ENCODE data around the gene CDA. TPM values are rescaled to one million over a fixed set of nuclear protein-coding genes. Genes with fewer than 3 reads are reported as not detected.
A peak's percentile ranks its signal among the peaks of the same experiment; 100 is the strongest.

CDA gene
- total and polyA plus RNA-seq, 7 donors: 1.0 to 2.5 (median 1.7) TPM

GRCh38 chr1:20660847-20661206 is 71.9 kb downstream of the CDA start:
- 1% methylated on average over 17 to 20 of the region's 20 CpGs for WGBS, 3 donors
- Histone ChIP-seq H3K4me3 (peak overlapping the region; percentile 92), H3K27me3 (ENCODE audit: insufficient read depth in 3 of 3, low read length in 2 of 3) (no peaks in the 10 kb centered on the region), H3K27ac (peak overlapping the region; percentile 93), H3K36me3 (ENCODE audit: insufficient read depth in 1 of 2, low read depth in 1 of 2) (peaks cover 0 to 37% of the 10 kb centered on the region in 2 donors), H3K9me3 (no peaks in the 10 kb centered on the region), H3K4me1 (peaks cover 30% of the 10 kb centered on the region)
- DNase-seq (peak in 1 of 2 donors; percentile 52), ATAC-seq (no peak)
- TF ChIP-seq, protein P1, sequence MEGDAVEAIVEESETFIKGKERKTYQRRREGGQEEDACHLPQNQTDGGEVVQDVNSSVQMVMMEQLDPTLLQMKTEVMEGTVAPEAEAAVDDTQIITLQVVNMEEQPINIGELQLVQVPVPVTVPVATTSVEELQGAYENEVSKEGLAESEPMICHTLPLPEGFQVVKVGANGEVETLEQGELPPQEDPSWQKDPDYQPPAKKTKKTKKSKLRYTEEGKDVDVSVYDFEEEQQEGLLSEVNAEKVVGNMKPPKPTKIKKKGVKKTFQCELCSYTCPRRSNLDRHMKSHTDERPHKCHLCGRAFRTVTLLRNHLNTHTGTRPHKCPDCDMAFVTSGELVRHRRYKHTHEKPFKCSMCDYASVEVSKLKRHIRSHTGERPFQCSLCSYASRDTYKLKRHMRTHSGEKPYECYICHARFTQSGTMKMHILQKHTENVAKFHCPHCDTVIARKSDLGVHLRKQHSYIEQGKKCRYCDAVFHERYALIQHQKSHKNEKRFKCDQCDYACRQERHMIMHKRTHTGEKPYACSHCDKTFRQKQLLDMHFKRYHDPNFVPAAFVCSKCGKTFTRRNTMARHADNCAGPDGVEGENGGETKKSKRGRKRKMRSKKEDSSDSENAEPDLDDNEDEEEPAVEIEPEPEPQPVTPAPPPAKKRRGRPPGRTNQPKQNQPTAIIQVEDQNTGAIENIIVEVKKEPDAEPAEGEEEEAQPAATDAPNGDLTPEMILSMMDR (IDR thresholded peaks at IDR 0.05): no peak
- intact Hi-C loops (cut with DNase I): no loop called here

DNA sequence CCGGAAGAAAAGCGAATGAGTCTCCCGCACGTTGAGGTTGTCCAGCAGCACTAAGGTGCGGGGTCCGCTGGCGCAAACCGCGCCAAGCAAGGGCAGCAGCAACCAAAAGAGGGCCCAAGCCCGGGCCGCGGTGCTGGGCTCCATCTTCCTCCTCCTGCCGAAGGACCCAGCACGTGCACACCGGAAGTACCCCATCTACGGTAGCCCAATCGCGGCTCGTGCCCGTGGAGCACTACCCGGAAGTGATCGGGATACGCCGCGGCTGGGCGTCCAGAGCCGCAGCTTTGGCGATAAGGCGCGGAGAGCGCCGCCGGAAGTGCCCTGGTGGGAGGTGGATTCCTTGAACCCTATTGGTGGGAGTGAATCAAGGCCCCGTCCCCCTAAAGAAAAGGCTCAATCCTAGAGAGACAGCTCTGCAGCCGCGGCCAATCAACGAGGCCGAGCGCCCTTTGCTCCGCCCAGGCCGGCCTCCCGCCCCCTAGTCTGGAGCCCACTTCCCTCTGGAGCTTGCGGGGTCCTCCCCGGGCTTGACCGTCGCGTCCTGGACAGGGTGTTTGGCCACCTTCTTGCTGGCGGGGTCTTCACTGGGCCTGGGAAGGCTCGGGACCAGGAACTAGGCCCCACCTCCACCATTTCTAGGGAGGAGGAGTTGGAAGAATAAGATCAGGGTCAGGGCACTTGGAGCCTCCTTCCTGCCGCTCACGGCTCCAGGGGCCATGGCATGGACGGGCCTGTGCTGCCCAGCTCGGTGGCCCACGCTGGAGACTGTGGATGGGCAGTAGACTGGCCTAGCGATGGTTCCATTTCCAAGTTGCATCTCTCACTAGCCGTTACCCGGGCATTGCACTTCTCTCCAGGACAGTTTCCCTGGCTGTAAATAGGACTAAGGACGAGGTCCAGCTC is 72.6 kb downstream of the CDA start, which contains the start of gene DDOST:
TSS of gene DDOST (minus strand) at position 163 of the 903 bp plus-strand sequence. CDS start at position 144, 19 bp downstream.
- TF ChIP-seq, protein P1 (IDR thresholded peaks at IDR 0.05): peak; percentile 44
- ATAC-seq: peak; percentile 96 to 98 (median 97)
- H3K9me3 ChIP-seq: no peaks in the 10 kb centered on the region
- intact Hi-C loops (cut with DNase I): no loop called here
- no peaks in the 10 kb centered on the region for H3K27me3 ChIP-seq (ENCODE audit: insufficient read depth in 3 of 3, low read length in 2 of 3)
- H3K27ac ChIP-seq: peak within 1 kb of the TSS; percentile 93
- peak within 1 kb of the TSS; percentile 92 for H3K4me3 ChIP-seq
- 1% methylated on average over 50 to 58 of the region's 58 CpGs for WGBS, 3 donors
- peaks cover 30% of the 10 kb centered on the region for H3K4me1 ChIP-seq
- peaks cover 0 to 30% of the 10 kb centered on the region in 2 donors for H3K36me3 ChIP-seq (ENCODE audit: insufficient read depth in 1 of 2, low read depth in 1 of 2)
- DNase-seq: peak; percentile 95 to 98

DNA sequence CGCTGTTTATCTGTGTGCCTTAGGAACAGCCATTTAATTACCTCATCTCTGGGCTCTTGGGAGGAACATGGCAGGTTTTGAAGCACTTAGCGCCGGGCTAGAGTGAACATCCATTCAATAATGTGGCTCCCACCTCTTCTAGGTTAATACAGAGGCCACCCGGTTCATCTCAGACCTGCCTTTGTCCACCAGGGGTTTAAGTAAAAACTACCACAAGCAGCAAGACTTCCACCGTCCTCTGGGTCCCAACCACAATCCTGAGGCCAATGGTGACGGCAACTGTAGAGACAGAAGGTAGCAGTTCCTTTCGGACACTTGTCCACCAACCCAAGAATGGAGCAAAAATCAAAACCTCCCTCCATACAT is 73.2 kb downstream of the CDA start:
- peak overlapping the region; percentile 93 for H3K27ac ChIP-seq
- H3K36me3 ChIP-seq (ENCODE audit: insufficient read depth in 1 of 2, low read depth in 1 of 2): peaks cover 0 to 24% of the 10 kb centered on the region in 2 donors
- WGBS, 3 donors: 50 to 61% (median 53%) methylated on average over 7 of the region's 7 CpGs
- peaks cover 26% of the 10 kb centered on the region for H3K4me1 ChIP-seq
- TF ChIP-seq, protein P1 (IDR thresholded peaks at IDR 0.05): no peak
- peak overlapping the region; percentile 92 for H3K4me3 ChIP-seq
- ATAC-seq (no peak), DNase-seq (no peak)
- intact Hi-C loops (cut with DNase I): no loop called here
- H3K27me3 ChIP-seq (ENCODE audit: insufficient read depth in 3 of 3, low read length in 2 of 3): no peaks in the 10 kb centered on the region
- no peaks in the 10 kb centered on the region for H3K9me3 ChIP-seq

GRCh38 chr1:20663365-20663764 is 74.5 kb downstream of the CDA start:
- DNase-seq (no peak), ATAC-seq (no peak)
- Histone ChIP-seq H3K27ac (no peak overlapping the region), H3K27me3 (ENCODE audit: insufficient read depth in 3 of 3, low read length in 2 of 3) (no peaks in the 10 kb centered on the region), H3K36me3 (ENCODE audit: insufficient read depth in 1 of 2, low read depth in 1 of 2) (peaks cover 0 to 11% of the 10 kb centered on the region in 2 donors), H3K4me3 (no peak overlapping the region), H3K9me3 (no peaks in the 10 kb centered on the region), H3K4me1 (peaks cover 26% of the 10 kb centered on the region)
- 86 to 92% (median 89%) methylated on average over 1 of the region's 1 CpG for WGBS, 3 donors
- intact Hi-C loops (cut with DNase I): no loop called here
- TF ChIP-seq, protein P1 (IDR thresholded peaks at IDR 0.05): no peak

Data from psoas muscle (tissue), 8 donors.